ENCODE data around the gene CHPF.

CHPF gene

GRCh38 chr2:219500135-219500534, 43.5 kb downstream of the CHPF start:
- TF ChIP-seq GATA3 (IDR thresholded peaks at IDR 0.05; ENCODE audit: low read depth, low read length) = no peak
- TF ChIP-seq GATA2 (IDR thresholded peaks at IDR 0.05; ENCODE audit: low read depth, low read length) = peak; percentile 54; the same call in 1 of the 2 replicates

- TF ChIP-seq GATA3 (IDR thresholded peaks at IDR 0.05; ENCODE audit: low read depth, low read length) (no peak), GATA2 (IDR thresholded peaks at IDR 0.05; ENCODE audit: low read depth, low read length) (no peak)
Observed at GRCh38 chr2:219499555-219499954, 44.1 kb downstream of the CHPF start.

- TF ChIP-seq GATA3 (IDR thresholded peaks at IDR 0.05; ENCODE audit: low read depth, low read length) = no peak
- no peak for TF ChIP-seq GATA2 (IDR thresholded peaks at IDR 0.05; ENCODE audit: low read depth, low read length)
Observed at GRCh38 chr2:219499058-219499307, 44.6 kb downstream of the CHPF start.

GRCh38 chr2:219498280-219499057, 45.1 kb downstream of the CHPF start, which contains the start of gene GMPPA:
Gene GMPPA (plus strand): TSS chr2:219498891. CDS start chr2:219499976, 1,085 bp downstream.
- TF ChIP-seq GATA3 (IDR thresholded peaks at IDR 0.05; ENCODE audit: low read depth, low read length) = no peak
- 0 out of 2 replicates have a peak, but pooled peaks have one; percentile 23 for TF ChIP-seq GATA2 (IDR thresholded peaks at IDR 0.05; ENCODE audit: low read depth, low read length)

- no peak for TF ChIP-seq GATA3 (IDR thresholded peaks at IDR 0.05; ENCODE audit: low read depth, low read length)
- no peak for TF ChIP-seq GATA2 (IDR thresholded peaks at IDR 0.05; ENCODE audit: low read depth, low read length)
Observed at GRCh38 chr2:219497495-219498279, 45.9 kb downstream of the CHPF start.

- TF ChIP-seq GATA2 (IDR thresholded peaks at IDR 0.05; ENCODE audit: low read depth, low read length) = no peak
- no peak for TF ChIP-seq GATA3 (IDR thresholded peaks at IDR 0.05; ENCODE audit: low read depth, low read length)
Observed at GRCh38 chr2:219496825-219497494, 46.6 kb downstream of the CHPF start.

GRCh38 chr2:219496247-219496824, 47.3 kb downstream of the CHPF start:
- TF ChIP-seq GATA2 (IDR thresholded peaks at IDR 0.05; ENCODE audit: low read depth, low read length) = no peak
- no peak for TF ChIP-seq GATA3 (IDR thresholded peaks at IDR 0.05; ENCODE audit: low read depth, low read length)

GRCh38 chr2:219495531-219496122, 48.0 kb downstream of the CHPF start:
- TF ChIP-seq GATA2 (IDR thresholded peaks at IDR 0.05; ENCODE audit: low read depth, low read length) (no peak), GATA3 (IDR thresholded peaks at IDR 0.05; ENCODE audit: low read depth, low read length) (no peak)

GRCh38 chr2:219494952-219495530, 48.6 kb downstream of the CHPF start:
- TF ChIP-seq GATA3 (IDR thresholded peaks at IDR 0.05; ENCODE audit: low read depth, low read length) (no peak), GATA2 (IDR thresholded peaks at IDR 0.05; ENCODE audit: low read depth, low read length) (no peak)

GRCh38 chr2:219493086-219493485, 50.5 kb downstream of the CHPF start:
- TF ChIP-seq GATA3 (IDR thresholded peaks at IDR 0.05; ENCODE audit: low read depth, low read length) = no peak
- no peak for TF ChIP-seq GATA2 (IDR thresholded peaks at IDR 0.05; ENCODE audit: low read depth, low read length)

- TF ChIP-seq GATA2 (IDR thresholded peaks at IDR 0.05; ENCODE audit: low read depth, low read length) (no peak), GATA3 (IDR thresholded peaks at IDR 0.05; ENCODE audit: low read depth, low read length) (no peak)
Observed at GRCh38 chr2:219492575-219492974, 51.0 kb downstream of the CHPF start.

- TF ChIP-seq GATA2 (IDR thresholded peaks at IDR 0.05; ENCODE audit: low read depth, low read length) = no peak
- no peak for TF ChIP-seq GATA3 (IDR thresholded peaks at IDR 0.05; ENCODE audit: low read depth, low read length)
Observed at GRCh38 chr2:219491278-219491963, 52.2 kb downstream of the CHPF start.

- TF ChIP-seq GATA2 (IDR thresholded peaks at IDR 0.05; ENCODE audit: low read depth, low read length) (no peak), GATA3 (IDR thresholded peaks at IDR 0.05; ENCODE audit: low read depth, low read length) (no peak)
Observed at GRCh38 chr2:219490600-219491130, 52.9 kb downstream of the CHPF start.

Measured in SH-SY5Y (cell line).